PC-3 (cell line): Measurements from ENCODE around the gene DHX57. TPM values are rescaled to one million over a fixed set of nuclear protein-coding genes. Genes with fewer than 3 reads are reported as not detected.

Experiments
- ATAC-seq: fragments of 200-7000 bp; cut with Tn5 transposase; 2 replicates; pipeline ENCODE4 v1.9.1; 2020; ENCODE audit warnings: mild to moderate bottlenecking, moderate library complexity
- Bru-seq: library from RNA; stranded (reverse); fragments of 400-500 nt; gene quantifications from one replicate; lab custom pipeline; 2021; lab: Mats Ljungman, UMichigan
- BruChase-seq, 2 experiments: library from RNA; stranded (reverse); fragments of 400-500 nt; gene quantifications; one replicate each; lab custom pipeline; 2021; lab: Mats Ljungman, UMichigan
- BruUV-seq: library from RNA; stranded (reverse); fragments of 400-500 nt; replicated peaks from 2 replicates; lab custom pipeline; 2021; lab: Mats Ljungman, UMichigan
- CTCF ChIA-PET: fragments of 300-600 bp; sonication (Branson Sonifier 250); formaldehyde crosslinking; loops from one replicate; lab custom pipeline; 2022; ENCODE audit warnings: antibody characterized with exemption; lab: Charles Lee
- POLR2A ChIA-PET: fragments of 300-600 bp; sonication (Branson Sonifier 250); formaldehyde crosslinking; loops from one replicate; lab custom pipeline; 2022; ENCODE audit warnings: antibody characterized with exemption; ENCODE audit not compliant: unreplicated experiment; lab: Charles Lee
- DNase-seq: peaks from one replicate; pipeline ENCODE4 v3.0.0-alpha.2; 2015
- H2AFZ ChIP-seq: fragments of 300-600 bp; sonication (generic); 2 replicates; pipeline ENCODE4 v1.6.0; 2016; ENCODE audit warnings: antibody characterized with exemption, low read length
- H3F3A ChIP-seq: fragments of 300-600 bp; sonication (generic); one replicate; pipeline ENCODE4 v1.6.0; 2017; ENCODE audit warnings: antibody characterized with exemption, low read length, control low read depth, mild to moderate bottlenecking; ENCODE audit not compliant: unreplicated experiment
- H3K27ac ChIP-seq: fragments of 300-600 bp; sonication (generic); 2 replicates; pipeline ENCODE4 v1.5.1; 2016; ENCODE audit warnings: mild to moderate bottlenecking, low read length
- H3K27me3 ChIP-seq: fragments of 300-600 bp; sonication (generic); 2 replicates; pipeline ENCODE4 v1.6.1; 2016; ENCODE audit warnings: low read length, mixed read lengths
- H3K36me3 ChIP-seq: fragments of 300-600 bp; sonication (generic); 2 replicates; pipeline ENCODE4 v1.6.1; 2016; ENCODE audit warnings: low read depth, mixed run types, low read length, mixed read lengths
- H3K4me1 ChIP-seq: fragments of 300-600 bp; sonication (generic); 2 replicates; pipeline ENCODE4 v1.5.1; 2016; ENCODE audit warnings: low read length; ENCODE audit not compliant: insufficient read depth
- H3K4me2 ChIP-seq: fragments of 300-600 bp; sonication (generic); 2 replicates; pipeline ENCODE4 v1.6.0; 2016; ENCODE audit warnings: low read length
- H3K4me3 ChIP-seq: fragments of 300-600 bp; sonication (generic); 2 replicates; pipeline ENCODE4 v1.5.1; 2016; ENCODE audit warnings: mild to moderate bottlenecking, low read length, mixed read lengths
- H3K79me2 ChIP-seq: fragments of 300-600 bp; sonication (generic); 2 replicates; pipeline ENCODE4 v1.6.1; 2017; ENCODE audit warnings: low read length, mixed read lengths
- H3K9ac ChIP-seq: fragments of 300-600 bp; sonication (generic); 2 replicates; pipeline ENCODE4 v1.6.0; 2016; ENCODE audit warnings: mild to moderate bottlenecking, low read length
- H3K9me2 ChIP-seq: fragments of 300-600 bp; sonication (generic); replicated peaks from 2 replicates; pipeline ENCODE4 v1.6.1; 2016; ENCODE audit warnings: mixed run types, low read length, mixed read lengths
- H3K9me3 ChIP-seq: fragments of 300-600 bp; sonication (generic); 2 replicates; pipeline ENCODE4 v1.6.1; 2016; ENCODE audit warnings: low read length, mixed read lengths
- H4K20me1 ChIP-seq: fragments of 300-600 bp; sonication (generic); 2 replicates; pipeline ENCODE4 v1.6.1; 2016; ENCODE audit warnings: low read length, mixed read lengths
- EZH2 ChIP-seq: fragments of 300-600 bp; sonication (generic); IDR thresholded peaks from one replicate; pipeline ENCODE4 v1.6.1; 2017; ENCODE audit warnings: antibody characterized with exemption, mild to moderate bottlenecking, low read length; ENCODE audit not compliant: unreplicated experiment
- EZH2phosphoT487 ChIP-seq: fragments of 300-600 bp; sonication (generic); IDR thresholded peaks from 2 replicates; pipeline ENCODE4 v1.6.1; 2018; ENCODE audit warnings: mild to moderate bottlenecking, antibody characterized with exemption, low read length, borderline replicate concordance
- intact Hi-C: fragments of 100-400 bp; cut with micrococcal nuclease; formaldehyde crosslinking; loops from 2 replicates; pipeline ENCODE4 v1.9.0; 2023
- long read RNA-seq: library from polyadenylated mRNA; unstranded; transcript quantifications from one replicate; pipeline ENCODE4 v2.0.0, GENCODE V29; 2021; ENCODE audit not compliant: unreplicated experiment
- total RNA-seq: library from RNA; depleted of rRNA; stranded (reverse); fragments of >200 nt; gene quantifications from 2 replicates; pipeline ENCODE4 v1.2.3, GENCODE V29; 2014; rRNA removed
- TF ChIP-seq, protein P1 (sequence below): fragments of 300-600 bp; sonication (generic); conservative IDR thresholded peaks from 2 replicates; pipeline ENCODE4 v1.5.1; 2017; ENCODE audit warnings: antibody characterized with exemption, low read depth, mild to moderate bottlenecking, low read length

The DHX57 gene, protein sequence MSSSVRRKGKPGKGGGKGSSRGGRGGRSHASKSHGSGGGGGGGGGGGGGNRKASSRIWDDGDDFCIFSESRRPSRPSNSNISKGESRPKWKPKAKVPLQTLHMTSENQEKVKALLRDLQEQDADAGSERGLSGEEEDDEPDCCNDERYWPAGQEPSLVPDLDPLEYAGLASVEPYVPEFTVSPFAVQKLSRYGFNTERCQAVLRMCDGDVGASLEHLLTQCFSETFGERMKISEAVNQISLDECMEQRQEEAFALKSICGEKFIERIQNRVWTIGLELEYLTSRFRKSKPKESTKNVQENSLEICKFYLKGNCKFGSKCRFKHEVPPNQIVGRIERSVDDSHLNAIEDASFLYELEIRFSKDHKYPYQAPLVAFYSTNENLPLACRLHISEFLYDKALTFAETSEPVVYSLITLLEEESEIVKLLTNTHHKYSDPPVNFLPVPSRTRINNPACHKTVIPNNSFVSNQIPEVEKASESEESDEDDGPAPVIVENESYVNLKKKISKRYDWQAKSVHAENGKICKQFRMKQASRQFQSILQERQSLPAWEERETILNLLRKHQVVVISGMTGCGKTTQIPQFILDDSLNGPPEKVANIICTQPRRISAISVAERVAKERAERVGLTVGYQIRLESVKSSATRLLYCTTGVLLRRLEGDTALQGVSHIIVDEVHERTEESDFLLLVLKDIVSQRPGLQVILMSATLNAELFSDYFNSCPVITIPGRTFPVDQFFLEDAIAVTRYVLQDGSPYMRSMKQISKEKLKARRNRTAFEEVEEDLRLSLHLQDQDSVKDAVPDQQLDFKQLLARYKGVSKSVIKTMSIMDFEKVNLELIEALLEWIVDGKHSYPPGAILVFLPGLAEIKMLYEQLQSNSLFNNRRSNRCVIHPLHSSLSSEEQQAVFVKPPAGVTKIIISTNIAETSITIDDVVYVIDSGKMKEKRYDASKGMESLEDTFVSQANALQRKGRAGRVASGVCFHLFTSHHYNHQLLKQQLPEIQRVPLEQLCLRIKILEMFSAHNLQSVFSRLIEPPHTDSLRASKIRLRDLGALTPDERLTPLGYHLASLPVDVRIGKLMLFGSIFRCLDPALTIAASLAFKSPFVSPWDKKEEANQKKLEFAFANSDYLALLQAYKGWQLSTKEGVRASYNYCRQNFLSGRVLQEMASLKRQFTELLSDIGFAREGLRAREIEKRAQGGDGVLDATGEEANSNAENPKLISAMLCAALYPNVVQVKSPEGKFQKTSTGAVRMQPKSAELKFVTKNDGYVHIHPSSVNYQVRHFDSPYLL (N-terminal part only)
- 16.6 and 17.5 TPM in 2 replicates for total RNA-seq
- percentile 69 among the genes with signal in this experiment for Bru-seq, nascent RNA
- percentile 73 among the genes with signal in this experiment for BruChase-seq, experiment 1, labeled RNA remaining after a 6-hour chase
- percentile 70 among the genes with signal in this experiment for BruChase-seq, experiment 2, labeled RNA remaining after a 2-hour chase
- long read RNA-seq, full-length matches to known transcripts, result 10 of 14 reads
- long read RNA-seq, partial matches to known transcripts, result 0 of 14 reads
- long read RNA-seq, other reads (novel, unspliced or antisense), result 4 of 14 reads

DNA sequence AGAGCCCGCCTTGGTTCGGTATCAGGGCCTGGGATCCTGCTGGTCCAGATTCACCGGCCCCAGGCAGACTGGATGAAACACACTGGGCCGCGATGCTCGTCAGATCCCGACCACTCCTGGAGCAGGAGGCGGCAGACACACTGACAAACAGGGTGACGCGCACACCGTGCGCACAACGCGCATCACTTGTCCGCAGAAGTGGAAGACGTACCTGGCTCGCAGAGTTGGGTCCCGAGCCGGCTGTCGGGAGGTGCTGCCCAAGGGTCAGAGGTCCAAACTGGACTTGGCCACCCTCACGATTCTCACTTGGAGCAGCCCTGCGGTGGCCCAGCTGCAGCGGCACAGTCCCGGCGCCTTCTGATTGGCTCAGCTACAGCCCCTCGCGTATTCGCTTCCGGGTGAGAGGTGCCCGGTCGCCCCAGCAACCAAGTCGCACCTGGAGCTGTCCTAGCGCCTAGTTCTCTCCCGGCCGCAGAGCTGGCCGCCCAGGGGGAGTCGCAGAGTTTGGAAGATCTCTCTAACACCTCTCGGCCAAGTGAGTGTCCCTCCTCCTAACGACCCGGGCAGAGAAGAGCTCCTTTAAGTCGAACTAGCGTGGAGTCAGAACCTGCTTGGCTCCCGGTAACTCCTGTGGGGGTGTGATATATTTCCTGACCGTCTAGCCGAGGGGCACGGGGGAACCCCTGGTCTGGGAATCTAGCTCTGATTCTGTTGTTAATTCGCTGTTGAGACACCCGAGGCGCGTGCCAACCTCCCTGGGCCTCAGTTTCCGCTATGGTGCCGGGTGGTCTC, at the start of gene DHX57, which contains the start of gene MORN2:
Gene DHX57, minus strand, starts transcription at position 359 of the 792 bp plus-strand sequence. CDS start 7,529 bp downstream, outside the sequence.
Gene MORN2, plus strand, starts transcription at position 401 of the 792 bp plus-strand sequence.
- H3F3A ChIP-seq, result no peaks in the 10 kb centered on the region
- no peaks in the 10 kb centered on the region for H4K20me1 ChIP-seq
- H3K27me3 ChIP-seq, result no peaks in the 10 kb centered on the region
- H3K36me3 ChIP-seq, result no peaks in the 10 kb centered on the region; the same call in 1 of the 2 replicates
- peak within 1 kb of the TSS; percentile 77 for H3K9ac ChIP-seq
- TF ChIP-seq, protein P1, sequence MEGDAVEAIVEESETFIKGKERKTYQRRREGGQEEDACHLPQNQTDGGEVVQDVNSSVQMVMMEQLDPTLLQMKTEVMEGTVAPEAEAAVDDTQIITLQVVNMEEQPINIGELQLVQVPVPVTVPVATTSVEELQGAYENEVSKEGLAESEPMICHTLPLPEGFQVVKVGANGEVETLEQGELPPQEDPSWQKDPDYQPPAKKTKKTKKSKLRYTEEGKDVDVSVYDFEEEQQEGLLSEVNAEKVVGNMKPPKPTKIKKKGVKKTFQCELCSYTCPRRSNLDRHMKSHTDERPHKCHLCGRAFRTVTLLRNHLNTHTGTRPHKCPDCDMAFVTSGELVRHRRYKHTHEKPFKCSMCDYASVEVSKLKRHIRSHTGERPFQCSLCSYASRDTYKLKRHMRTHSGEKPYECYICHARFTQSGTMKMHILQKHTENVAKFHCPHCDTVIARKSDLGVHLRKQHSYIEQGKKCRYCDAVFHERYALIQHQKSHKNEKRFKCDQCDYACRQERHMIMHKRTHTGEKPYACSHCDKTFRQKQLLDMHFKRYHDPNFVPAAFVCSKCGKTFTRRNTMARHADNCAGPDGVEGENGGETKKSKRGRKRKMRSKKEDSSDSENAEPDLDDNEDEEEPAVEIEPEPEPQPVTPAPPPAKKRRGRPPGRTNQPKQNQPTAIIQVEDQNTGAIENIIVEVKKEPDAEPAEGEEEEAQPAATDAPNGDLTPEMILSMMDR, result no peak
- TF ChIP-seq EZH2, result no peak
- no peak for TF ChIP-seq EZH2phosphoT487
- H3K4me3 ChIP-seq, result peak within 1 kb of the TSS; percentile 81
- peak; percentile 98 for ATAC-seq
- H3K9me3 ChIP-seq, result no peaks in the 10 kb centered on the region
- H3K79me2 ChIP-seq, result peaks cover 47% of the 10 kb centered on the region
- TSS peak; percentile 80 for BruUV-seq
- no peaks in the 10 kb centered on the region for H3K9me2 ChIP-seq
- peak within 1 kb of the TSS; percentile 92 for H2AFZ ChIP-seq
- DNase-seq, result peak; percentile 84
- no peak within 1 kb of the TSS for H3K27ac ChIP-seq
- peaks cover 15% of the 10 kb centered on the region; the same call in 1 of the 2 replicates for H3K4me1 ChIP-seq
- ChIA-PET CTCF (interaction anchor here (1.1 kb wide), 1 partner anchor 10 kb away, joined by 4 read pairs; no protein-coding TSS in a partner anchor), POLR2A (interaction anchor here (0.6 kb wide), 1 partner anchor 125 kb away, joined by 7 read pairs; the partner anchor contains the start of gene SRSF7)
- peak within 1 kb of the TSS; percentile 92 for H3K4me2 ChIP-seq
- intact Hi-C loops, result no loop called here

DNA sequence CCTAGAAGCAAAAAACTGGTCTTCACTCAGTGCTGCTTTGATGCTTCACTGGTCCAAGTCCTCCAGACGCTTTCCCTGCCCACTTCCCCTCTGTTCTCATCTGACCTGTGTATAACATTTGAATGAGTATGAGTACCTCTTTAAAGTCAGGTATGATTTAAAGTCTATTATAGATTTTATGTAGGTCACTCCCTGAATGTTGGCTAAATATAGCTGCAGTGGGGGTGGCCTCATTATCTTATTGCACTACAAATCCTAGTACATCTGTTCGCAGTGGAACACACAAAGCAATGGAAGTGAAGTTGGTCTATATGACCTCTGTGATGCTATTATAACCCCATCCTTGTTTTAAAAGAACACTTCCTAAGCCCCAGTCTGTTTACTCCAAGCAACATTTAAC, 47.2 kb upstream of the DHX57 start:
- ChIA-PET CTCF (interaction anchor here (0.6 kb wide), 1 partner anchor 18 kb away, joined by 3 read pairs; no protein-coding TSS in a partner anchor), POLR2A (no interaction called here)
- intact Hi-C loops, result no loop called here
- ATAC-seq, result no peak
- H3K4me2 ChIP-seq, result no peak overlapping the region
- no peak for DNase-seq
- H3K9ac ChIP-seq, result no peak overlapping the region
- no peaks in the 10 kb centered on the region for H3K9me2 ChIP-seq
- no peak overlapping the region for H2AFZ ChIP-seq
- no peaks in the 10 kb centered on the region for H3F3A ChIP-seq
- TF ChIP-seq EZH2phosphoT487 (no peak), EZH2 (no peak)
- TF ChIP-seq, protein P1, result no peak
- H3K4me1 ChIP-seq, result no peaks in the 10 kb centered on the region
- H3K4me3 ChIP-seq, result no peak overlapping the region
- H3K27ac ChIP-seq, result no peak overlapping the region
- H3K27me3 ChIP-seq, result no peaks in the 10 kb centered on the region
- H3K9me3 ChIP-seq, result no peaks in the 10 kb centered on the region
- H4K20me1 ChIP-seq, result no peaks in the 10 kb centered on the region
- H3K79me2 ChIP-seq, result no peaks in the 10 kb centered on the region
- H3K36me3 ChIP-seq, result no peaks in the 10 kb centered on the region
- no TSS peak for BruUV-seq
